ENCODE data around the gene PCNX4. TPM values are rescaled to one million over a fixed set of nuclear protein-coding genes. Genes with fewer than 3 reads are reported as not detected.

The PCNX4 gene
- total and polyA plus RNA-seq, 2 donors (not counting 1 experiment from before 2014, with no cell fraction given), result 57.8 to 95.0 TPM

- H3K79me2 ChIP-seq (ENCODE audit: control insufficient read depth, insufficient read depth, low read length), result no peaks in the 10 kb centered on the region
- H3K9ac ChIP-seq (ENCODE audit: insufficient read depth, low read length), result no peak overlapping the region
- DNase-seq (ENCODE audit: low read depth in 2 of 2), result no peak
- no peaks in the 10 kb centered on the region for H3K27me3 ChIP-seq (ENCODE audit: control insufficient read depth, insufficient read depth, low read length)
- no peak overlapping the region for H3K4me3 ChIP-seq (replicated peaks in 1 of 4; ENCODE audit: control extremely low read depth in 1 of 4, insufficient read depth in 1 of 4, low read depth in 3 of 4, low read length in 4 of 4)
- TF ChIP-seq CTCF (conservative IDR thresholded peaks at IDR 0.05 in 1 of 2, IDR thresholded peaks at IDR 0.05 in 1 of 2; ENCODE audit: low read depth in 1 of 2, low read length in 2 of 2), result no peak
- TF ChIP-seq EZH2 (IDR thresholded peaks at IDR 0.05; ENCODE audit: low read length, missing control alignments), result no peak
- no peaks in the 10 kb centered on the region for H3K4me1 ChIP-seq (ENCODE audit: control insufficient read depth, extremely low read depth, insufficient read depth, low read length)
- no peak overlapping the region for H3K4me2 ChIP-seq (ENCODE audit: extremely low read depth, insufficient read depth, low read length)
- H2AFZ ChIP-seq (ENCODE audit: low read length), result no peak overlapping the region
- no peaks in the 10 kb centered on the region for H4K20me1 ChIP-seq (ENCODE audit: control insufficient read depth, extremely low read depth, insufficient read depth, low read length)
- no peaks in the 10 kb centered on the region for H3K36me3 ChIP-seq (ENCODE audit: control insufficient read depth, insufficient read depth, low read length)
- H3K27ac ChIP-seq (ENCODE audit: insufficient read depth, low read length), result no peak overlapping the region
- no peaks in the 10 kb centered on the region for H3K9me3 ChIP-seq (ENCODE audit: control insufficient read depth, insufficient read depth, low read depth, low read length)
Observed at GRCh38 chr14:60188696-60189095, 97.0 kb downstream of the PCNX4 start.

- H3K9me3 ChIP-seq (ENCODE audit: control insufficient read depth, insufficient read depth, low read depth, low read length), result no peaks in the 10 kb centered on the region
- peak in 1 of 2 donors; percentile 25 for DNase-seq (ENCODE audit: low read depth in 2 of 2)
- no peaks in the 10 kb centered on the region for H3K27me3 ChIP-seq (ENCODE audit: control insufficient read depth, insufficient read depth, low read length)
- H3K4me1 ChIP-seq (ENCODE audit: control insufficient read depth, extremely low read depth, insufficient read depth, low read length), result no peaks in the 10 kb centered on the region
- no peak overlapping the region for H3K27ac ChIP-seq (ENCODE audit: insufficient read depth, low read length)
- TF ChIP-seq EZH2 (IDR thresholded peaks at IDR 0.05; ENCODE audit: low read length, missing control alignments) (no peak), CTCF (conservative IDR thresholded peaks at IDR 0.05 in 1 of 2, IDR thresholded peaks at IDR 0.05 in 1 of 2; ENCODE audit: low read depth in 1 of 2, low read length in 2 of 2) (no peak)
- no peaks in the 10 kb centered on the region for H3K36me3 ChIP-seq (ENCODE audit: control insufficient read depth, insufficient read depth, low read length)
- H2AFZ ChIP-seq (ENCODE audit: low read length), result no peak overlapping the region
- no peaks in the 10 kb centered on the region for H4K20me1 ChIP-seq (ENCODE audit: control insufficient read depth, extremely low read depth, insufficient read depth, low read length)
- no peak overlapping the region for H3K9ac ChIP-seq (ENCODE audit: insufficient read depth, low read length)
- H3K4me2 ChIP-seq (ENCODE audit: extremely low read depth, insufficient read depth, low read length), result no peak overlapping the region
- no peaks in the 10 kb centered on the region for H3K79me2 ChIP-seq (ENCODE audit: control insufficient read depth, insufficient read depth, low read length)
- H3K4me3 ChIP-seq (replicated peaks in 1 of 4; ENCODE audit: control extremely low read depth in 1 of 4, insufficient read depth in 1 of 4, low read depth in 3 of 4, low read length in 4 of 4), result no peak overlapping the region
Observed at GRCh38 chr14:60189923-60190840, 98.5 kb downstream of the PCNX4 start.

- H2AFZ ChIP-seq (ENCODE audit: low read length), result no peak overlapping the region
- no peak for DNase-seq (ENCODE audit: low read depth in 2 of 2)
- no peaks in the 10 kb centered on the region for H3K36me3 ChIP-seq (ENCODE audit: control insufficient read depth, insufficient read depth, low read length)
- H3K27ac ChIP-seq (ENCODE audit: insufficient read depth, low read length), result no peak overlapping the region
- H3K79me2 ChIP-seq (ENCODE audit: control insufficient read depth, insufficient read depth, low read length), result no peaks in the 10 kb centered on the region
- TF ChIP-seq CTCF (conservative IDR thresholded peaks at IDR 0.05 in 1 of 2, IDR thresholded peaks at IDR 0.05 in 1 of 2; ENCODE audit: low read depth in 1 of 2, low read length in 2 of 2) (no peak), EZH2 (IDR thresholded peaks at IDR 0.05; ENCODE audit: low read length, missing control alignments) (no peak)
- H3K4me2 ChIP-seq (ENCODE audit: extremely low read depth, insufficient read depth, low read length), result no peak overlapping the region
- H4K20me1 ChIP-seq (ENCODE audit: control insufficient read depth, extremely low read depth, insufficient read depth, low read length), result no peaks in the 10 kb centered on the region
- H3K9me3 ChIP-seq (ENCODE audit: control insufficient read depth, insufficient read depth, low read depth, low read length), result no peaks in the 10 kb centered on the region
- no peak overlapping the region for H3K9ac ChIP-seq (ENCODE audit: insufficient read depth, low read length)
- no peak overlapping the region for H3K4me3 ChIP-seq (replicated peaks in 1 of 4; ENCODE audit: control extremely low read depth in 1 of 4, insufficient read depth in 1 of 4, low read depth in 3 of 4, low read length in 4 of 4)
- H3K27me3 ChIP-seq (ENCODE audit: control insufficient read depth, insufficient read depth, low read length), result no peaks in the 10 kb centered on the region
- no peaks in the 10 kb centered on the region for H3K4me1 ChIP-seq (ENCODE audit: control insufficient read depth, extremely low read depth, insufficient read depth, low read length)
Observed at GRCh38 chr14:60195179-60195810, 103.6 kb downstream of the PCNX4 start.

Data from fibroblast of lung (primary cell).